HEK293T (cell line): ENCODE data around the gene SIGLEC1.

Experiments
- CTCF ChIA-PET: fragments of 350-600 bp; formaldehyde crosslinking; extraction: SDS; loops from one replicate; lab custom pipeline; 2021; ENCODE audit warnings: antibody characterized with exemption, inconsistent platforms; lab: Yijun Ruan, JAX
- POLR2A ChIA-PET: fragments of 350-600 bp; formaldehyde crosslinking; extraction: SDS; loops from one replicate; lab custom pipeline; 2020; ENCODE audit warnings: antibody characterized with exemption, inconsistent platforms; lab: Yijun Ruan, JAX
- DNase-seq: peaks from one replicate; pipeline ENCODE4 v3.0.0; 2012; ENCODE audit warnings: mixed read lengths; ENCODE audit errors: extremely low spot score
- ARNT ChIP-seq: fragments of 450-650 bp; IDR thresholded peaks from 2 replicates; pipeline ENCODE4 v1.6.1; 2017; ENCODE audit warnings: mild to moderate bottlenecking
- BHLHE40 ChIP-seq: fragments of 450-650 bp; IDR thresholded peaks from 2 replicates; pipeline ENCODE4 v1.6.1; 2016; ENCODE audit warnings: mild to moderate bottlenecking, moderate library complexity, borderline replicate concordance
- CTBP1 ChIP-seq: fragments of 450-650 bp; IDR thresholded peaks from 2 replicates; pipeline ENCODE4 v1.6.1; 2016; ENCODE audit warnings: borderline replicate concordance
- ELF4 ChIP-seq: fragments of 450-650 bp; IDR thresholded peaks from 2 replicates; pipeline ENCODE4 v1.6.1; 2017; ENCODE audit warnings: antibody characterized with exemption
- FOXA1 ChIP-seq: fragments of 450-650 bp; IDR thresholded peaks from 2 replicates; pipeline ENCODE4 v1.6.1; 2016; ENCODE audit warnings: mild to moderate bottlenecking
- FOXK2 ChIP-seq: fragments of 450-650 bp; IDR thresholded peaks from 2 replicates; pipeline ENCODE4 v1.6.1; 2016; ENCODE audit warnings: mild to moderate bottlenecking
- FOXM1 ChIP-seq: fragments of 450-650 bp; IDR thresholded peaks from 2 replicates; pipeline ENCODE4 v1.6.1; 2017; ENCODE audit warnings: mild to moderate bottlenecking, borderline replicate concordance
- HDGF ChIP-seq: fragments of 450-650 bp; IDR thresholded peaks from 2 replicates; pipeline ENCODE4 v1.6.1; 2017; ENCODE audit warnings: antibody characterized with exemption, borderline replicate concordance
- L3MBTL2 ChIP-seq: fragments of 450-650 bp; conservative IDR thresholded peaks from 2 replicates; pipeline ENCODE4 v1.6.1; 2016; ENCODE audit warnings: mild to moderate bottlenecking
- LEF1 ChIP-seq: fragments of 450-650 bp; IDR thresholded peaks from 2 replicates; pipeline ENCODE4 v1.6.1; 2017; ENCODE audit warnings: mild to moderate bottlenecking, borderline replicate concordance
- NFRKB ChIP-seq: fragments of 450-650 bp; IDR thresholded peaks from 2 replicates; pipeline ENCODE4 v1.6.1; 2016; ENCODE audit warnings: mild to moderate bottlenecking, moderate library complexity
- SP1 ChIP-seq: fragments of 450-650 bp; IDR thresholded peaks from 2 replicates; pipeline ENCODE4 v1.6.1; 2017
- TARDBP ChIP-seq: fragments of 450-650 bp; IDR thresholded peaks from 2 replicates; pipeline ENCODE4 v1.6.1; 2016
- ZNF384 ChIP-seq: fragments of 450-650 bp; IDR thresholded peaks from 2 replicates; pipeline ENCODE4 v1.6.1; 2016
- TF ChIP-seq, protein P1 (sequence below): fragments of 450-650 bp; IDR thresholded peaks from 2 replicates; pipeline ENCODE4 v1.6.1; 2016

SIGLEC1 gene

DNA sequence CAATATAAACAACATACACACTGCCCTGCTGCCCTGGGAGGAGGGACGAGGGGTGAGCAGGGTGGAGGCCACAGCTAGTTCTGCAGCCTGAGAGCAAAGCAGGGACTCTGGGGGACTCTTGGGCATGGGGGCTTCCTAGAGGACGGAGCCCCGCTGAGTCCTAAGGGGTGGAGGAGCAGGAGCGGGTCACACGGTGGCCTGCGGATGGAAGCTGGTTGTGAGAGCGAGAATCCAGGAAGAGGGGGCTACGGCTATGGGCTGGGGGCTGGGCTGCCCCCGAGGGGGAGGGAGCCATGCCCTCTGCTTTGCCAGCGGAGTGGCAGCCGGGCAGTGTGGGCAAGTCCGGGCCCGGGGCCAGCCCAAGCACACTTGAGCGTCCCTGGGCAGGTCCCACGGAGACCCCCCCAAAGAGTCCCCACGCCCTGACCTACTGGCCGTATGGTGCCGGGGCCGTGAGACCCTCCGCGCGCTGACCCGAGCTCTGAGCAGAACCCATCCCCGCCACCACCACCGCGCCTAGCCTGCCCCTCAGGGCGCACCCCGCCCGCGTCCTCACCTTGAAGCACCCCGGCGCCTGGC lies 31.0 kb downstream of the SIGLEC1 start:
- ChIA-PET CTCF (no interaction called here), POLR2A (no interaction called here)
- TF ChIP-seq HDGF: no peak
- TF ChIP-seq, protein P1, sequence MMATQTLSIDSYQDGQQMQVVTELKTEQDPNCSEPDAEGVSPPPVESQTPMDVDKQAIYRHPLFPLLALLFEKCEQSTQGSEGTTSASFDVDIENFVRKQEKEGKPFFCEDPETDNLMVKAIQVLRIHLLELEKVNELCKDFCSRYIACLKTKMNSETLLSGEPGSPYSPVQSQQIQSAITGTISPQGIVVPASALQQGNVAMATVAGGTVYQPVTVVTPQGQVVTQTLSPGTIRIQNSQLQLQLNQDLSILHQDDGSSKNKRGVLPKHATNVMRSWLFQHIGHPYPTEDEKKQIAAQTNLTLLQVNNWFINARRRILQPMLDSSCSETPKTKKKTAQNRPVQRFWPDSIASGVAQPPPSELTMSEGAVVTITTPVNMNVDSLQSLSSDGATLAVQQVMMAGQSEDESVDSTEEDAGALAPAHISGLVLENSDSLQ: no peak
- TF ChIP-seq L3MBTL2: no peak
- no peak for TF ChIP-seq ZNF384
- TF ChIP-seq FOXM1: no peak
- TF ChIP-seq LEF1: no peak
- DNase-seq: no peak

DNA sequence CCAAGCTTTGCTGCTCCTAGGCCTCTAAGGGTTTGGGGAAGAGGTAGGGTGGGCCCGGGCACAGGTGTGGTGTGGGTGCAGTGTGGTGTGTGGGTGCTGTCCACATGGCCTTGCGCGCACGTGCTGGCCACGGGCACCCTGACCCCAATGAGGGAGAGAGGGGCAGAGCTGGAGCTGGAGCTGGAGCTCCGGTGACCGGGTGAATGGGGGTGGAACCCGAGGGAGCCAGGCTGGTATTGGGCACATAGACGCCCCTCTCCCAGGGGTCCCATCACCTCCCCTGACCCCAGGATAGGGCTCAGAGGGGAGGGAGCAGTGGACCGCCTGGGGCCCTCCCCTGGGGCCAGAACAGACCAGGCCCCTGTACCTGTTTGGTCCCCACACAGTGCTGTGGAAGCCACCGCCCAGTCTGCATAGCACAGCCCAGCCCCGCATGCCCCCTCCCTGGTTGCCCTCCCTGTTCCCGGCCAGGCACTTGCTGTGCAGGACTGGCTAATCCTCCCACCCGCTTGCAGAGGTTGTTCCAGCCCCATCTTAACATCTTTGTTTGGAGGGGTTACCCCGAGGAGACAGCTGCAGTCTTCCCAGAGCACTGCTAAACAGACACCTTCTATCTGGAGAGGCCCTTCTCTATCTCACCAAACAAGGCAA lies 31.6 kb downstream of the SIGLEC1 start:
- ChIA-PET POLR2A (no interaction called here), CTCF (no interaction called here)
- TF ChIP-seq ELF4 (no peak), ZNF384 (no peak)
- TF ChIP-seq, protein P1: no peak
- no peak for DNase-seq

- TF ChIP-seq ARNT (no peak), ZNF384 (no peak), L3MBTL2 (no peak)
- no peak for DNase-seq
- ChIA-PET CTCF (interaction anchor here (0.7 kb wide), 1 partner anchor 406 kb away, joined by 8 read pairs; no protein-coding TSS in a partner anchor), POLR2A (interaction anchor here (0.7 kb wide), 1 partner anchor 845 kb away, joined by 4 read pairs; no protein-coding TSS in a partner anchor)
These were observed 32.4 kb downstream of the SIGLEC1 start for GRCh38 chr20:3679749-3680700.

- no peak for DNase-seq
- TF ChIP-seq CTBP1 (no peak), FOXM1 (no peak), NFRKB (no peak), ZNF384 (no peak), L3MBTL2 (no peak), HDGF (no peak), SP1 (no peak), FOXK2 (no peak), ELF4 (no peak), ARNT (no peak), FOXA1 (no peak)
- TF ChIP-seq, protein P1: no peak
- ChIA-PET CTCF (interaction anchor here (0.7 to 3.5 kb wide), 3 partner anchors 11 to 407 kb away, joined by 8 to 28 read pairs (median 10); no protein-coding TSS in a partner anchor), POLR2A (interaction anchor here (0.7 kb wide), 2 partner anchors 141 to 846 kb away, joined by 3 to 4 read pairs; partner anchors contain the start of gene AP5S1)
These were observed 33.3 kb downstream of the SIGLEC1 start for GRCh38 chr20:3678856-3679720.

DNA sequence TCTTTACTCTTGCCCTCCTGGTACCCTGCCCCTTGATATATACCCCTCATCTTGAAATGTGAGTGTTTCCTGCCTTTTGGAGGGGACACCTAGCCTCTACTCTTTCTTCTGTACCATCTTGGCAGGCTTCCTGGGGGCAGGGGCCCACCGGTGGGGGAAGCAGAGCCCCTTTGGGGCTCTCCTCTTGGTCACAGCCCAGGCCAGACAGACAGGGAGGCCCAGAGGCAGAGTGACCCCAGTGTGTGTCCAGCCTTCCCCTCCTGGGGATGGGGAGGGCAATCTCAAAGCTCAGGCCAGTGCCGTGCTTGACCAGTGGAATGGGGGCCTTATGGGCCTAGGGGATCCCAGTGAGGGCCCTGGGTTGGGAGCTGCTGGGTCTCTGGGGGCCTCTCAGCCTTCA lies 34.2 kb downstream of the SIGLEC1 start:
- TF ChIP-seq BHLHE40 (no peak), SP1 (no peak), FOXK2 (no peak), L3MBTL2 (no peak), CTBP1 (no peak), LEF1 (no peak), TARDBP (no peak), ELF4 (no peak), FOXM1 (no peak), NFRKB (no peak), ZNF384 (no peak), HDGF (no peak), ARNT (no peak), FOXA1 (no peak)
- TF ChIP-seq, protein P1: no peak
- DNase-seq: no peak
- ChIA-PET POLR2A (interaction anchor here (1.3 kb wide), 1 partner anchor 28 kb away, joined by 3 read pairs; no protein-coding TSS in a partner anchor), CTCF (interaction anchor here (0.9 to 3.5 kb wide), 3 partner anchors 10 to 91 kb away, joined by 3 to 28 read pairs (median 10); no protein-coding TSS in a partner anchor)
